ENCODE measurements around the gene DAPK2.
A peak's percentile ranks its signal among the peaks of the same experiment; 100 is the strongest.

DAPK2 gene

DNA sequence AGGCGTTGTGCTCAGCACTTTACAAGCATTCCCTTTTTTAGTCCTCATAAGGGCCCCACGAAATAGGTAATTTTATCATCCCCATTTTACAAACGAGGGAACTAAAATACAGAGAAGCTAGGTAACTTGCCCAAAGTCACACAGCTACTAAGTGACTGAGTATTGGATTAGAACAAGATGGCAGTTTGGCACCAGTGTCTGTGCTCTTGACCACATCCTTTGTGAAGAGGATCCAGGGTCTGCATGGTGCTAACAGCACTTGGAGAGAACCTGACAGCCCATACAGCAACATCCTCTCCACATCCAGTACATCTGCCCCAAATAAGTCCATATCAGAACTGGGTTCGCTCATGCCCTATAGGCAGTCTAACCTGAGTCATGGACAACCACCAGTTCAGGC, 21.8 kb upstream of the DAPK2 start:
- H3K9me2 ChIP-seq (replicated peaks; ENCODE audit: insufficient read depth, low read length), result no peaks in the 10 kb centered on the region
- H4K20me1 ChIP-seq (ENCODE audit: insufficient read depth, low read length), result no peaks in the 10 kb centered on the region
- 0 out of 2 replicates have a peak, but pooled peaks cover 5% of the 10 kb centered on the region for H3K36me3 ChIP-seq (replicated peaks; ENCODE audit: insufficient read depth, low read length)
- no peak overlapping the region for H3K4me3 ChIP-seq (ENCODE audit: low read length)
- H3K79me2 ChIP-seq (ENCODE audit: low read length), result no peaks in the 10 kb centered on the region
- H3K27ac ChIP-seq (ENCODE audit: low read length), result no peak overlapping the region
- no peaks in the 10 kb centered on the region; the same call in 1 of the 2 replicates for H3F3A ChIP-seq (ENCODE audit: insufficient read depth, low read length)
- H3K4me2 ChIP-seq (ENCODE audit: low read depth, low read length), result no peak overlapping the region
- no peaks in the 10 kb centered on the region for H3K27me3 ChIP-seq (replicated peaks; ENCODE audit: insufficient read depth, low read length)
- H3K9me3 ChIP-seq (replicated peaks; ENCODE audit: insufficient read depth, low read length), result no peaks in the 10 kb centered on the region
- DNase-seq, result no peak
- no peaks in the 10 kb centered on the region for H3K4me1 ChIP-seq (ENCODE audit: low read length)
- TF ChIP-seq EZH2 (optimal IDR thresholded peaks at IDR 0.05; ENCODE audit: low read depth, low read length), result no peak
- TF ChIP-seq, protein P1, sequence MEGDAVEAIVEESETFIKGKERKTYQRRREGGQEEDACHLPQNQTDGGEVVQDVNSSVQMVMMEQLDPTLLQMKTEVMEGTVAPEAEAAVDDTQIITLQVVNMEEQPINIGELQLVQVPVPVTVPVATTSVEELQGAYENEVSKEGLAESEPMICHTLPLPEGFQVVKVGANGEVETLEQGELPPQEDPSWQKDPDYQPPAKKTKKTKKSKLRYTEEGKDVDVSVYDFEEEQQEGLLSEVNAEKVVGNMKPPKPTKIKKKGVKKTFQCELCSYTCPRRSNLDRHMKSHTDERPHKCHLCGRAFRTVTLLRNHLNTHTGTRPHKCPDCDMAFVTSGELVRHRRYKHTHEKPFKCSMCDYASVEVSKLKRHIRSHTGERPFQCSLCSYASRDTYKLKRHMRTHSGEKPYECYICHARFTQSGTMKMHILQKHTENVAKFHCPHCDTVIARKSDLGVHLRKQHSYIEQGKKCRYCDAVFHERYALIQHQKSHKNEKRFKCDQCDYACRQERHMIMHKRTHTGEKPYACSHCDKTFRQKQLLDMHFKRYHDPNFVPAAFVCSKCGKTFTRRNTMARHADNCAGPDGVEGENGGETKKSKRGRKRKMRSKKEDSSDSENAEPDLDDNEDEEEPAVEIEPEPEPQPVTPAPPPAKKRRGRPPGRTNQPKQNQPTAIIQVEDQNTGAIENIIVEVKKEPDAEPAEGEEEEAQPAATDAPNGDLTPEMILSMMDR (IDR thresholded peaks at IDR 0.05; ENCODE audit: low read length), result no peak
- no peak for TF ChIP-seq EZH2phosphoT487 (IDR thresholded peaks at IDR 0.05; ENCODE audit: low read length)
- no peak overlapping the region for H3K9ac ChIP-seq (ENCODE audit: low read length)
- H2AFZ ChIP-seq (ENCODE audit: low read length), result 0 out of 2 replicates have a peak overlapping the region, but pooled peaks have one; percentile 9

DNA sequence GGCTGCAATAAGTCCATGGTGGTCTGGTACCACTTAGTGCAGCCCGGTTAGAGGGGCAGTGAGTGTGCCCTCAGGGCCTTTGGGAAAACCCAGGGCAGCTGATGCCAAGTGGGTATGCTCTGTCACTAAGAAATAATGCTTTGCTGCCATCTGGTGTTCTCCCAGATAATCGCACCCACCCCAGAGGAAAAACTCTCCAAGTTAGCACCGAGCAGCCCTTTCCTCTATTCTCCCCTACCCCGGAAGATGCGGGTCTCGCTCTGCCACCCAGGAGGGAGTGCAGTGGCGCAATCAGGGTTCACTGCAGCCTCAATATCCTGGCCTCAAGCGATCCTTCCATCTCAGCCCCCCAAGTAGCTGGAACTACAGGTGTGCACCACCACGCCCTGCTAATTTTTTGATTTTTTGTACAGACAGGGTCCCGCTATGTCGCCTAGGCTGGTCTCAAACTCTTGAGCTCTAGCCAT, 21.3 kb upstream of the DAPK2 start:
- H3F3A ChIP-seq (ENCODE audit: insufficient read depth, low read length), result no peaks in the 10 kb centered on the region; the same call in 1 of the 2 replicates
- H3K36me3 ChIP-seq (replicated peaks; ENCODE audit: insufficient read depth, low read length), result no peaks in the 10 kb centered on the region
- H3K27me3 ChIP-seq (replicated peaks; ENCODE audit: insufficient read depth, low read length), result no peaks in the 10 kb centered on the region
- no peaks in the 10 kb centered on the region for H4K20me1 ChIP-seq (ENCODE audit: insufficient read depth, low read length)
- TF ChIP-seq EZH2 (optimal IDR thresholded peaks at IDR 0.05; ENCODE audit: low read depth, low read length), result no peak
- TF ChIP-seq, protein P1 (IDR thresholded peaks at IDR 0.05; ENCODE audit: low read length), result peak; percentile 67
- TF ChIP-seq EZH2phosphoT487 (IDR thresholded peaks at IDR 0.05; ENCODE audit: low read length), result no peak
- no peaks in the 10 kb centered on the region for H3K4me1 ChIP-seq (ENCODE audit: low read length)
- H3K4me2 ChIP-seq (ENCODE audit: low read depth, low read length), result no peak overlapping the region
- H3K9me2 ChIP-seq (replicated peaks; ENCODE audit: insufficient read depth, low read length), result no peaks in the 10 kb centered on the region
- no peaks in the 10 kb centered on the region for H3K9me3 ChIP-seq (replicated peaks; ENCODE audit: insufficient read depth, low read length)
- peak; percentile 64 for DNase-seq
- H3K27ac ChIP-seq (ENCODE audit: low read length), result no peak overlapping the region
- H2AFZ ChIP-seq (ENCODE audit: low read length), result 0 out of 2 replicates have a peak overlapping the region, but pooled peaks have one; percentile 9
- H3K4me3 ChIP-seq (ENCODE audit: low read length), result no peak overlapping the region
- no peak overlapping the region for H3K9ac ChIP-seq (ENCODE audit: low read length)
- H3K79me2 ChIP-seq (ENCODE audit: low read length), result no peaks in the 10 kb centered on the region

DNA sequence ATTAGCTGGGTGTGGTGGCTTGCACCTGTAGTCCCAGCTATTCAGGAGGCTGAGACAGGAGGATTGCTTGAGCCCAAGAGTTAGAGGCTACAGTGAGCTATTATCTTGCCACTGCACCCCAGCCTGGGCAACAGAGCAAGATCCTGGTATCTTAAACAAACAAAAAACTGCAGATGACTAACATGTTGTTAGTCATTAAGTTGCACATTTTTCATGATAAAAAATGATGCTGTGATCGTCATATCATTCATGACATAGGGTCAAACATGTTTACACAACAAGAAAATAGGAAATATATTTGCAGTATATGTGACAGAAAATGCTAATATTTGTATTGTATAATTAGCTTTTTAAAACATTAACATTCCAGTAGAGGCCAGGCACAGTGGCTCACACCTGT, 20.2 kb upstream of the DAPK2 start:
- Histone ChIP-seq H3K27ac (ENCODE audit: low read length) (no peak overlapping the region), H3K4me1 (ENCODE audit: low read length) (no peaks in the 10 kb centered on the region), H3K4me3 (ENCODE audit: low read length) (no peak overlapping the region), H3K9me2 (replicated peaks; ENCODE audit: insufficient read depth, low read length) (no peaks in the 10 kb centered on the region), H3K4me2 (ENCODE audit: low read depth, low read length) (no peak overlapping the region), H3K9me3 (replicated peaks; ENCODE audit: insufficient read depth, low read length) (no peaks in the 10 kb centered on the region), H3K27me3 (replicated peaks; ENCODE audit: insufficient read depth, low read length) (no peaks in the 10 kb centered on the region), H3K36me3 (replicated peaks; ENCODE audit: insufficient read depth, low read length) (no peaks in the 10 kb centered on the region), H3K79me2 (ENCODE audit: low read length) (no peaks in the 10 kb centered on the region), H2AFZ (ENCODE audit: low read length) (no peak overlapping the region), H4K20me1 (ENCODE audit: insufficient read depth, low read length) (no peaks in the 10 kb centered on the region), H3K9ac (ENCODE audit: low read length) (no peak overlapping the region), H3F3A (ENCODE audit: insufficient read depth, low read length) (no peaks in the 10 kb centered on the region; the same call in 1 of the 2 replicates)
- TF ChIP-seq EZH2 (optimal IDR thresholded peaks at IDR 0.05; ENCODE audit: low read depth, low read length), result no peak
- TF ChIP-seq, protein P1 (IDR thresholded peaks at IDR 0.05; ENCODE audit: low read length), result no peak
- TF ChIP-seq EZH2phosphoT487 (IDR thresholded peaks at IDR 0.05; ENCODE audit: low read length), result no peak
- DNase-seq, result no peak
